KMS-11 (cell line): Measurements from ENCODE around the gene GMFB.

Experiments used
- H2AFZ ChIP-seq: fragments of 200-600 bp; sonication (generic); 2 replicates; pipeline ENCODE4 v1.6.1; 2016; ENCODE audit warnings: antibody characterized with exemption, mixed run types, low read depth
- H3K27ac ChIP-seq: fragments of 200-600 bp; sonication (generic); 2 replicates; pipeline ENCODE4 v1.6.1; 2016; ENCODE audit warnings: mild to moderate bottlenecking, mixed run types
- H3K27me3 ChIP-seq: fragments of 200-600 bp; sonication (generic); 2 replicates; pipeline ENCODE4 v1.6.1; 2017; ENCODE audit warnings: mild to moderate bottlenecking, low read depth, mixed run types, moderate library complexity; ENCODE audit not compliant: insufficient read depth
- H3K36me3 ChIP-seq: fragments of 200-600 bp; sonication (generic); 2 replicates; pipeline ENCODE4 v1.6.1; 2017; ENCODE audit warnings: mild to moderate bottlenecking, mixed run types; ENCODE audit not compliant: insufficient read depth
- H3K4me1 ChIP-seq: fragments of 200-600 bp; sonication (generic); 2 replicates; pipeline ENCODE4 v1.6.1; 2016; ENCODE audit warnings: mild to moderate bottlenecking, low read depth, mixed run types; ENCODE audit not compliant: poor library complexity, severe bottlenecking
- H3K4me2 ChIP-seq: fragments of 200-600 bp; sonication (generic); 2 replicates; pipeline ENCODE4 v1.7.0; 2016; ENCODE audit warnings: mild to moderate bottlenecking, mixed run types
- H3K4me3 ChIP-seq: fragments of 200-600 bp; sonication (generic); IDR thresholded peaks from 2 replicates; pipeline ENCODE4 v1.6.1; 2017; ENCODE audit warnings: low read depth, low read length, mixed read lengths; ENCODE audit not compliant: insufficient read depth
- H3K79me2 ChIP-seq: fragments of 200-600 bp; sonication (generic); 2 replicates; pipeline ENCODE4 v1.6.1; 2016; ENCODE audit warnings: low read depth, mixed run types; ENCODE audit not compliant: insufficient read depth
- H3K9ac ChIP-seq: fragments of 200-600 bp; sonication (generic); 2 replicates; pipeline ENCODE4 v1.6.1; 2016; ENCODE audit warnings: mild to moderate bottlenecking, mixed run types
- H4K20me1 ChIP-seq: fragments of 200-600 bp; sonication (generic); 2 replicates; pipeline ENCODE4 v1.6.1; 2016; ENCODE audit warnings: mild to moderate bottlenecking, mixed run types; ENCODE audit not compliant: insufficient read depth
- TF ChIP-seq, protein P1 (sequence below): fragments of 200-600 bp; sonication (generic); conservative IDR thresholded peaks from 2 replicates; pipeline ENCODE4 v1.6.1; 2017; ENCODE audit warnings: low read depth, mild to moderate bottlenecking, antibody characterized with exemption, low read length, moderate library complexity, mixed read lengths

The GMFB gene

DNA sequence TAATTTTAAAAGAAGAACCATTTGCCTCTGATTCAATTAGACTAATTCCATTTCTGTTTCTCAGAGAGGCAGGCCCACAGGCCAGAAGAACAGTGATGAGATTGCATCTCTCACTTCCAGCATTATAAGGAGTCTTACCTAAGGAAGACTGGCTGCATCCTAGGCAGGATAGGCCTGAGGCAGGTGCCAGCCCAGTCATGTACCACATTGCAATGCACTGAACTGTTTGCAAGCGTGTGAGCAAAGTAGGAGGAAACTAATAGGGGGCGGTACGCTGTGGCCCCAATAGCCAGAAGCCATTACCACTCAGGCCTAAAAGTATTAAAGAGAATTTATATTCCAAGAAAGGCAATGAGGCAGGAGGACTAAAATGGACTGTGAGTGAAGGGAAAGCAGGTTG is 35.5 kb downstream of the GMFB start:
- H3K79me2 ChIP-seq, result no peaks in the 10 kb centered on the region
- no peak overlapping the region for H2AFZ ChIP-seq
- TF ChIP-seq, protein P1, sequence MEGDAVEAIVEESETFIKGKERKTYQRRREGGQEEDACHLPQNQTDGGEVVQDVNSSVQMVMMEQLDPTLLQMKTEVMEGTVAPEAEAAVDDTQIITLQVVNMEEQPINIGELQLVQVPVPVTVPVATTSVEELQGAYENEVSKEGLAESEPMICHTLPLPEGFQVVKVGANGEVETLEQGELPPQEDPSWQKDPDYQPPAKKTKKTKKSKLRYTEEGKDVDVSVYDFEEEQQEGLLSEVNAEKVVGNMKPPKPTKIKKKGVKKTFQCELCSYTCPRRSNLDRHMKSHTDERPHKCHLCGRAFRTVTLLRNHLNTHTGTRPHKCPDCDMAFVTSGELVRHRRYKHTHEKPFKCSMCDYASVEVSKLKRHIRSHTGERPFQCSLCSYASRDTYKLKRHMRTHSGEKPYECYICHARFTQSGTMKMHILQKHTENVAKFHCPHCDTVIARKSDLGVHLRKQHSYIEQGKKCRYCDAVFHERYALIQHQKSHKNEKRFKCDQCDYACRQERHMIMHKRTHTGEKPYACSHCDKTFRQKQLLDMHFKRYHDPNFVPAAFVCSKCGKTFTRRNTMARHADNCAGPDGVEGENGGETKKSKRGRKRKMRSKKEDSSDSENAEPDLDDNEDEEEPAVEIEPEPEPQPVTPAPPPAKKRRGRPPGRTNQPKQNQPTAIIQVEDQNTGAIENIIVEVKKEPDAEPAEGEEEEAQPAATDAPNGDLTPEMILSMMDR, result no peak
- no peaks in the 10 kb centered on the region for H3K4me1 ChIP-seq
- H4K20me1 ChIP-seq, result no peaks in the 10 kb centered on the region
- no peak overlapping the region for H3K27ac ChIP-seq
- H3K27me3 ChIP-seq, result no peaks in the 10 kb centered on the region
- no peak overlapping the region for H3K4me2 ChIP-seq
- no peak overlapping the region for H3K9ac ChIP-seq
- no peaks in the 10 kb centered on the region for H3K36me3 ChIP-seq
- H3K4me3 ChIP-seq, result no peak overlapping the region

DNA sequence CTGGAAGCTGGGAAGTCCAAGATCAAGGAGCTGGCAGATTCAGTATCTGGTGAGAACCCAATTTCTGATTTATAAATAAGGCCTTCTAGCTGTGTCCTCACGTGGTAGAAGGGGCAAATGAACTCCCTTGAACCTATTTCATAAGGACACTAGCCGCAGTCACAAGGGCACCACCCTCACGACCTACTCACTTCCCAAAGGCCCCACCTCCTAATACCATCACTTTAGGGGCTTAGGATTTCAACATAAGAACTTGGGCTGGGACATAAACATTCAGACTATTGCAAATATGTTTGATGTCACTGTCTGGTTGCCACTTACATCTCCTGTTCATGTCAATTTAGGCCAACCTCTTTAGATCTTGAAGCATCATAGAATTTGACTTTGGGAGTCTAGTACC is 36.8 kb downstream of the GMFB start:
- H3K9ac ChIP-seq, result no peak overlapping the region
- no peaks in the 10 kb centered on the region for H3K27me3 ChIP-seq
- no peak overlapping the region for H3K27ac ChIP-seq
- H3K36me3 ChIP-seq, result no peaks in the 10 kb centered on the region
- no peaks in the 10 kb centered on the region for H4K20me1 ChIP-seq
- H3K4me3 ChIP-seq, result no peak overlapping the region
- TF ChIP-seq, protein P1, result no peak
- no peaks in the 10 kb centered on the region for H3K4me1 ChIP-seq
- H3K79me2 ChIP-seq, result no peaks in the 10 kb centered on the region
- no peak overlapping the region for H3K4me2 ChIP-seq
- H2AFZ ChIP-seq, result no peak overlapping the region

DNA sequence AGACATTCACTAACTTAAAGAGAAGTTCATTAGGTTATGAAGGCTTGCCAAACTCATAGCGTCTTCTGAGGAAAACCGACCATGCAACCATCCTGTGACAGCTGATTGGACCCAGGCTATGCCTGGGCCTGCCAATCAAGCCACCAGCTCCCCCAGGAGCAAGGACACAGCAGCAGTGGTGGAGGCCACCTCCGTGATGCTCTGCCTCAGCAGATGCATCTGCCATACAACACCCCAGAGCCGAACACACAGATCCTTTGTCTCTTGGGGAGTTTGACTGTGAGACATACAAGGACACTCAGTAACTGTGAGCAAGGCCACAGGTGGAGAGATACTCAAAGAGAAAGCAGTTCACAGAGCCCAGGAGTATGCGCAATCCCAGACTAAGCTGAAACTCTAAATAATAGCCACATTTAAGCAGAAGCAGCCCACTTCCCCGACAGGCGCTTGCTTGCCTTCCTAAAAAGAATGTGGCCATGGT is 37.6 kb downstream of the GMFB start:
- Histone ChIP-seq H3K4me1 (no peaks in the 10 kb centered on the region), H3K4me3 (no peak overlapping the region), H2AFZ (no peak overlapping the region), H4K20me1 (no peaks in the 10 kb centered on the region), H3K79me2 (no peaks in the 10 kb centered on the region), H3K27ac (no peak overlapping the region), H3K27me3 (no peaks in the 10 kb centered on the region), H3K4me2 (no peak overlapping the region), H3K36me3 (no peaks in the 10 kb centered on the region), H3K9ac (no peak overlapping the region)
- TF ChIP-seq, protein P1, result no peak

DNA sequence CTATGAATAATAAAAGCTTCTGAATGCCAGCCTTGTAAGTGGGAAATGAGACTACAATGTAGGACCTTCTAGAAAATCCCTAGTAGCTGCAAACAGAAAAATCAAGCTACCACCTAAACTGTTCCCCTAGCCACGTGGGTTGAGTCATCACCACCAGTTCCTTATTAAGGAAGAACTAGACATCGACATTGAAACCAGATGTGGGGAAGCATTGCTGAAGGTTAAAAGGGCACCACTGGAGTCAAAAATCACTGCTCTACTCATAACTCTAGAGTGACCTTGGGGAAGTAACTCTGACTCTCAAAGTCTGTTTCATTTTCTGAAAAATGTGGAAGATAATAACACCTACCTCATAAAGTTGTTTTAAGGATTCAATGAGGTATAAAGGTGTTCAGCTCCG is 38.2 kb downstream of the GMFB start:
- Histone ChIP-seq H4K20me1 (no peaks in the 10 kb centered on the region), H3K9ac (no peak overlapping the region), H3K27me3 (no peaks in the 10 kb centered on the region), H3K36me3 (no peaks in the 10 kb centered on the region), H3K4me3 (no peak overlapping the region), H3K79me2 (no peaks in the 10 kb centered on the region), H3K4me1 (no peaks in the 10 kb centered on the region), H3K4me2 (no peak overlapping the region), H3K27ac (no peak overlapping the region), H2AFZ (no peak overlapping the region)
- TF ChIP-seq, protein P1, result no peak
